ENCODE results near the gene GPR139.
A peak's percentile ranks its signal among the peaks of the same experiment; 100 is the strongest.

The GPR139 gene

DNA sequence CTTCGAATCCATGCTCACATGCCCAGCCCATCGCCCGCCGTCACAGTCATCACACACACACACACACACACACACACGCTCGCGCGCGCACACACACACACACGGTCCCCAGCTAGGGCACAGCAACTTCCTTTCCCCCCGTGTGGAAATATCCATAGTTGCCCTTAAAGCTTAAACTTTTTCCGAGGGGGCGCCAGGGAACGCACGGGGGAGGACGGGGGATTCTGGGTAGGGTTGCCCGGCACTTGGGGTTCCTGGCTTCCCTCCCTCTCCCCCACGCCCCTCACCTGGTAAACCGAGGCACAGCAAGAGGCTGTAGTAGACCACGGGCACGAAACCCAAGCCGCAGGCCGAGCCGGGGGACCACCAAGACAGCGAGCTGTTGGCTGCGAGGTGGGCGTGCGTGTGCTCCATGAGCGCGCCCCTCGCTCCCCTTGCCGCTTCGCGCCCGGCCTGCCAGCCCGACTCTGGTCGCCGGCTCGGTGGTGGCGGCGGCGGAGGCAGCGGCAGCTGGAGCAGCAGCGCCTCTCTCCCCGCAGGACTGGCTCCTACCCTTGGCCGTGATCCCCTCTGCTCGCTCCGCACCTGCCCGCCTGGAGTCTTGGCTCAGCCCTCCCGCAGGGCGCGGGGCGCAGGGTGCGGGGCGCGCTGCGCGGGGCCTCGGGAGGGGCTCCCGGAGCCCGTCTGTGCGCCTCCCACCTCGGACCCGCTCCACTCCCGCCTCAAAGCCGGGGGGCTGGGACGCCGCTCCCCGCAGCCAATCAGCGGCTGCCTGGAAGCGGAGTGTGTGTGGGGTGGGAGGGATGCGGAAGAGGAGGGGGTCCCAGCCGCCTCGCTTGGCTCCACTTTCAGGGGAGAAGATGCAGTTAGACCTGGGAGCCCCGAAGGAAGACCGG lies at the start of gene GPR139:
Gene GPR139 (minus strand): TSS at position 688 of the 896 bp plus-strand sequence. CDS start 274 bp downstream, at position 414.
- DNase-seq (ENCODE audit: low spot score), result no peak

DNA sequence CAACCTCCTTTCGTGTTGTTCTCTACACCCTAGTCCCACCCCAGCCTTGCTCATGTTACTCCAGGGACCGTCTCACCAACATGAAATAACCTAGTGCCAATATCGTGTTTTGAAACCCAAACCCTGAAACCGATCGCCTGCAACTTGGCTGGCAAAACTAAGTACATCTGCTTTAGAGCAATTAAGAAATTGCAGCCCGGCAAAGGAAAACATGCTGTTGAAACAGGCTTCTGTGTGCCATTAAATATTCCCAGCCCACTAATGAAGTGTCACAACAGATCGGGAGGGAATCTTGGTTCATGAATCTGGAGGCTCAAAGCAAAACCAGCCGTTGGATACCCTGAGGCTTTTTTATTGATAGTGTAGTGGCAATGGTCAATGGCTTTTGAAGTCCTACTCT lies 48.3 kb upstream of the GPR139 start:
- no peak for DNase-seq (ENCODE audit: low spot score)

DNA sequence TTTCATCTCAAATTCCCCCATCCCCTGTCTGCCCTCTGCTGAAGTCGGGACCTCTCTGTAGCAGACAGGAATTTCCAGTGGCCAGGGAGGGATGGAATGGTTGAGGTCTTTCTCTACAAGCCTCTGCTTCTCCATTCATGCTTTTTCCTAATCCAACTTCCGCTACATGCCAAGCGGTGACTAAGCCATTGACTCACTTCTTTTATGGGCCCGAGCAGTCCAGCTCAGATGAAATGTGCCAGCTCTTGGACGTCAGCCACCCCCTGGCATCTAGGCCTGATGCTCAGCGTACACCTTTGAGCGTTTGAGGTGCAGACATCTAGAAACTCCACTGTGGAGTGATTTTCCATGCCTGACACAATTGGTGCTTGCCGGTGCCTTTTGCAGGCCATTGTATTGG lies 40.7 kb upstream of the GPR139 start:
- DNase-seq (ENCODE audit: low spot score), result peak; percentile 76

DNA sequence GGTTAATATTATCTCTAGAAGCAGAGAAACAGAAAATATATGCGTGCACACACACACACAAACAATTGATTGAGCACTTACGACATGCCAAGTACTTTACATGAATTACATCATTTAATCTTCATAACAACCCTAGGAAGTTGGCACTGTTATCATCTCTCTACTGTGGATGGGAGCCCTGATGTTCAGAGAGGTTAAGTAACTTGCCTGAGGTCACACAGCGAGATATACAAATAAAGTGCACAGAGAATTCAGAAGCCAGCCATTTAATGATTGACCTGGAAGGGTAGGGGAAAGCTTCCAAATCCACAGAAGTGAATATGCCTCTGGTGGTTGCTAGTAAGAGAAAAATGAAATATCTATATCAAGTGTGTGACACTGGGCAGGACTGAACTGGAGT lies 37.5 kb upstream of the GPR139 start:
- no peak for DNase-seq (ENCODE audit: low spot score)

DNA sequence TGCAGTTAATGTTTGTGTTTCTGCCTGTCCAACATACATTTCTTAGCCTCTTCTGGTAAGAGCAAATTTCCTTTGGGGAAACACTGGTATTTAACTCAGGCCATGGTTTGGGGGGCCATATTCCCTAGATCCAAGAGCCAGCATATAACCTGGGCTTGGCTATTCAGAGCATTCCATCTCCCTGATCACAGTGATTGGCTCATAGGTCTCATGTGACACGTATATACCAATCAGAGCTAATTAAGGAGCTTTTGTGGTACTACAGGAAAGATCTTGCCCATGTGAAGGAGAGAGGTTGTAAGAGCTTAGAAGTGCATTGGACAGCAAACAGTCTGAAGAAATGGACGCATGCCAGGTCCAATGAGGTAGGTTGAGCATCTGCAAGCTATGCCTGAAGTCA lies 33.4 kb upstream of the GPR139 start:
- no peak for DNase-seq (ENCODE audit: low spot score)

DNA sequence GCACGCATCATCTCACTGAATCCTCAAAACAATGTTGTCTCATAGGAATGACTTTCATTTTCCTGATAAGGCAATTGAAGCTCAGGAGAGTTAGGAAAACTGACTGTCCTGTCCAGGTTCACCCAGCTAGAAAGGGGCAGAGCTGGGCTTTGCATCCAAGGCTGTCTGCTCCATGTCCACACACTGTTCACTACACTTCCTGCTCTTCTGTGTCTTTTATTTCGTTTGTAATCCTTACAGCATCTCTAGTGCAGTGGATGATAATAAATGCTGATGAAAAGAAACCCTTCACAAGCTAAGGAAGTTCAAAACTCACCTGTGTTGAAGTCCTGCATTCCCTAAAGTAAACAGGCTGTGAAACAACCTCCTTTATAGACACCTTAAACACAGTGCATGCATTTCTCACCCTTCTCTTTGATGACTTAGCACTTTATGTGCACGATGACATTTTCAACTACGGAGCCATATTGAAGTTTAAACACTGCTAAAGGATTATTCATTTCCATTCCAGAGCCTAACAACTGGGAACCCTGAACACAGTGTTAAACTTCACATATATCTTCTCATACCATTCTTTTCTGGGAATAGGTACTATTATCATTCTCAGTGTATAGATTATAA lies 31.0 kb upstream of the GPR139 start:
- DNase-seq (ENCODE audit: low spot score), result no peak

DNA sequence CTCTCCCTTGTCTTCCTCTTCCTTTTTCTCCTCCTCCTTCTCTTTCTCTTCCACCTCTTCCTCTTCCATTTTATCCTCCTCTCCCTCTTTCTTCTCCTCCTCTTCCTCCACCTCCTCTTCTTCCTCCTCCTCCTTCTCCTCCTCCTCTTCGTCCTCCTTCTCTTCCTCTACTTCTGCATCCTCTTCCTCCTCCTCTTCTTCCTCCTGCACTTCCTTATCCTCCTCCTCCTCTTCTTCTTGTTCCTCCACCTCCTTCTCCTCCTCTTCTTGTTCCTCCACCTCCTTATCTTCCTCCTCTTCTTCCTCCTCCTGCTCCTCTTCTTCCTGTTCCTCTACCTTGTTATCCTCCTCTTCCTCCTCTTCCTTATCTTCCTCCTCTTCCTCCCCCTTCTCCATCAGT lies 28.8 kb upstream of the GPR139 start:
- no peak for DNase-seq (ENCODE audit: low spot score)

DNA sequence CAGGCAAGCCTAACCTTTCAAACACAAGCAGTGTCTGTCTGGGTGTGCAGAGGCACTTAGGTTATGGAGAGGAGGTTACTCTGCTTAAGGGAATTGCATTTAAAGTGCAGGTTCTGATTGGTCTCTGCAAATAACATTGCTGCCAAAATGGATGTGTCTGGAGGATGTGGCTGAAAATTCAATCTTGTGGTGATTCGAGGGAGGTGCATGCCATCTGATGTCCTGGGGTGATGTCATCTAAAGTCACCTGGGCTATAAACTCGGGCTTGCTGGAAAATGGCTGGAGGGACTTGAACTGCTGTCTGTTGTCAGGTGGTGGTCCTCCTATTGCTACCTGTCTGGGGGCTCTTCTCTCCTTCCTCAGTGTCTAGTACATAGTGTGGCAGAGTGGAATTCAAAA lies 28.3 kb upstream of the GPR139 start:
- DNase-seq (ENCODE audit: low spot score), result no peak

DNA sequence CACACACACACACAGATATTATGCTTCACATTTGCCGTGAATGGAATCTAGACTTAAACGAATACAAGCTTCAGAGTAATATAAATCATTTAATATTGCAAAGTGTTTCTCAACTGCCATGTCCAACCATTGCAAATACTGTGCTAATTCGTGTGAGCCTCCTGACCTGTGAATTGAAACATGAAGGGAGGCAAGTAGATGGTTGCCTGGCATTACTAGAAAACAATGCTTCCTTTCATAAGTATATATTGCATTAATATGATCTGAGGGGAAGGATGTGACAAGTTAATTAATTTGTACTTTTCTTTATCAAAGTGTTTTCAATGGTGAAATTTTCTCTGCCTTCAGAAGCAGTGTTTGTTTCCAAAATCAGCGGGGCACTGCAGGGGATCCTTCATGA lies 25.7 kb upstream of the GPR139 start:
- DNase-seq (ENCODE audit: low spot score), result no peak

DNA sequence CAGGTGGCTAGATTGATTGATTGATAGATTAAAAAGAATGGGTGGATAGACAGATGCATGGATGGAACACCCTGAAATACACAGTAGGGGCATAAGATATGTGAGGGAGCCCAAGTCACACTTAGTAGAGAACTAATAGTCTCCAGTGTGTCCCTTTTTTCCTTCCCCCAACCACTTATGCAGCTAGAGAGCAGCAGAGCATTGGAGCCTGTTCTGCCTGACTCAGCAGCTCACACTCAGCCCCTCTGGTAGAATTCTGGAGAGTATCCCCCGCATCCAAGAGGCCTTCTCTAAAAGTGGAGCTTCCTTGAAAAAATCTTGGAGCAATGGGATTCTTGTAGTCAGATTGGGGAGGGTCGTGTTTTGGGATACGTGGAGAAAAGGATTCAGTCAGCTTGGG lies 20.5 kb upstream of the GPR139 start:
- DNase-seq (ENCODE audit: low spot score), result no peak

DNA sequence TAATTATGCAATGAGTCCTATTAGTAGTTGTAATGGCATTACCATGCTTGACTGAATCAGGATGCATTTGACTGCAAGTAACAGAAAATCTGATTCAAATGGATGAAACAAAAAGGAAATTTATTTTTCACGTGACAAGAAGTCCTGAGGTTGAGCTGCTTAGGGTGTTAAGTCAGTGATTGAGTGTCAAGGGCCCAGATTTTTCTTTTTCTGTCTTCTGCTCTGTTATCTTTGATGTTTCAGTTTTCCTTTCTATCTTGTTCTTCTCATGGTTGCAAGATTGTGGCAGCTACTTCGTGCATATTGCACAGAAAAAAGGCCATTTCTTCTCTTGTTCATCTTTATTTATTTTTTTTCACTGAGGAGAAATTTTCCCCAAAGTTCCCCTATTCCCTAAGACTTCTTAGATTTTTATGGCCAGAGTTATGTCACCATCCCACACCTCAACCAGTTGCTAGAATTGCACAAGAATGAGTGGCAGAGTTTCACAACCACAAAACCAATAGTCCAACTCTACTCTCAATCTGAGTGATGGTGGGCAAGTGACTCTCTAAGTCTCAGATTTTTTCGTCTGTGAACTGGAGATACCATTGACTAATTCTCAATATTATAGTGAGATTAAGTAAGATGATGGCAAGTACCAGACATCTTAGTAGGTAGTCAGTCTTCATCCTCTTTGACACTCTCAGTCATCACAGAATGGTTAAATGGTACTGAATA lies 15.7 kb upstream of the GPR139 start:
- no peak for DNase-seq (ENCODE audit: low spot score)

DNA sequence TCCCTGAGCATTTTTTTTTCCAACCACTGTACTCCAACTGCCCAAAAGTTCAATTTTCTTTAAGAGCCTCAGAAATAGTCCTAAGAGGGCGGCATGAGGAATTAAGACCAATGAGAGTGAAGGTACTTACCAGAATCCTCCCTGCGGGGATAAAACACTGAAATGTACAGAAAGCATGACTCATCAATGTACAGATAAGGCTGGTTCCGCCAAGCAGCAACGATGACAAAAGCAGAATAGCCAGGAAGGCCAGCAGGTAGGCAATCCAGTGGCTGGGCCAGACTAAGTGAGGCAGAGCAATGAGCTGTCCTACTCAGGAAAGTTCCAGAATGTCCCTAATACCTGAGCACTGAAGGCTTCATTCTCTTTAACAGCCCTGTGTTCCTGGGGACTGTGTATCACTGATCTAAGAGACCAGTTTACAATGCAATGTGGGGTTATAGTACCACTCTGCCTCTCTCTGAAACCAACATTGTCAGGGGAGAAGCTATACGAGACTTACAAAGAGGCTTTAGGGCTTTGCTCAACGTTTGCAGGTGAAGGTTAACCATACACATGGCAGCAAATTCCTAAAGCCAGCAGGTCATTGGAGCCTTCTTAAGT lies 11.0 kb upstream of the GPR139 start:
- peak; percentile 19 for DNase-seq (ENCODE audit: low spot score)

DNA sequence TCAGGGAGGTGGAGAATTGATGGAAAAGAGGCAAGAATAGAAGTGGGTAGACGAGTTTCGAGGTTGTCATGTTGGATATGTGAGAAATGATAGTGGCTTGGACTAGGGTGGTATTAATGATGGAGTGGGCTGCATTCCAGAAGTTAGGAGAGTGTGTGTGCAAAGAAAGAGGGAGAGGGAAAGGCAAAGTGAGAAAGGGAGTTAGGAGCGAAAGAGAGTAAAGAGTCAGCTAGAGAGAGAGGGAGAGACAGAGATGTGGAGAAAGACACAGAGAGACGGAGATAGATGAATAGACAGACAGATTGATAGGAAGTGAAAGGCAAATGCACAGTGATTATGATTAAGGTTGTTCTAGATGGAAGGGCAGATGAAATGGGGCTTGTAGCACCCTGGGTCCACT lies 5.4 kb upstream of the GPR139 start:
- no peak for DNase-seq (ENCODE audit: low spot score)

DNA sequence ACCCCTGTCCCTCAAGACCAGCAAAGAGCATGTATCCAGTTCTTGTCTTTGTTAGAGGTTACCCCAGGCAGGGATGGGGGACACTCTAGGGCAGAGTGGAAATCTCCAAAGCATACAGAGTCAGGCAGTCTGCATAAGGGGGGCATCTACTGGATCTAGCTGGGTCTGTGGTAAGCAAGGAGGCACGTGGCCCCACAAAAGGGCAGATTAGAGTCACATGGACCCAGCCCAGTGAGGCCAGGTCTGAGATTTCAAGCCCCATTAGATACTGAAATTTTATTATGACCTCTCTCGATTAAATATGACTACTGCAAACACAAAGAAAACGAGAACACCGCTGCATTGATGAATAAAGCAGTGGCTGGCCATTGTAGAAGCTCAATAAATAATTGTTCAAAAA lies 1.6 kb upstream of the GPR139 start:
- no peak for DNase-seq (ENCODE audit: low spot score)

DNA sequence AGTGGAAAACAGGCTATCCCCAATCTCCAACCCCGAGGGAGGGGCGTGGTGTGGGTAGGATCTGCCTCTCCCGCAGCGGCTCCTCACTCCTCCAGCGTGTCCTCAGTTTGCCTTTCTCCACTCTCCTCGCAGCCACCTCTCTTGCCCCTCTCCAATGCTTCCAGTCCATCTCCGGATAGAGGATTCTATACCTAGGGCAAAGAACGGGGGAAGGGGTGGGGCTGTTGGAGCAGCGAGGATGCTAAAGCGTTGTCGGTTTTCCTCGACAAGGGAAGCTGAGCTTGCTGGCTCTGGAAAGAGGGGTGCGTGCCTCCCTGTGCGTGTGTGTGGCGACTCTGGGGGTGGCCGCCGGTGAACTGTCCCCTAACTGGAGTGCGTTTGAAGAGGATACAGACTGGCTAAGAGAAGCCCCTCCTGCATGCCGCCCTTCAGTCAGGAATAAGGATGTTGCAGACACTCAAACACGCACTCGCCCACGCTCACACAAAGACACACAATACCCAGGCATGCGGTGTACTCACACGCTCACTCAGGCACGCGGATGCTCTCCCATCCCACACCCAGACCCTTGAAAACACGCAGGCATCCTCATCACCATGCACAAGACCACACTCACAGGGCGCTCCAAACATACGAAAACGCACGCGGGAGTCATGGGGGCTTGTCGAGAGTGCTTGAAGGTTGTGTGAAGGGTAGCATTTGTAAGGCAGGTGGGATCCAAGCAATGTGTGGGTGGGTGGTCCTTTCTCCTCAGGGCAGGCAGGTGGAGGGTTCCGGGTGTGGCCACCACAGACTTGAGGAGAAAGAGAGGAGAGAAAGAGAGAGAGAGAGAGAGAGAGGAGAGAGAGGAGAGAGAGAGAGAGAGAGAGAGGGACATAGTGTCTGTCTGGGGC lies 655 bp upstream of the GPR139 start:
- DNase-seq (ENCODE audit: low spot score), result no peak

DNA sequence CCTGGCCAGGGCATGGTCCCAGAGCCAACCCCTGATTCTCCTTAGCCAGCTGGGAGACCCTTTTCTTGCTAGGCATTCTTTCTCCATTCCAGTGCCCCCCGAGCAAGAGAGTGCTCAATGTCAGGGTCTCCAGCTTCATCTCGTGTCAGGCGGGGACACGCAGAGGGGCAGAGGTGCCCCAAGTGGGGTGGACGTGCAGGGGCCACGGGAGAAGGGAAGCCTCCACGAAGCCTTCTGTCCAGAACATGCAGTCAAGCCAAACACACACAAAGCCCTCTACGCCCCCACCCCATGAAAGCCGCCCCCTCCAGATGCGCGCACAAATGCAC lies 852 bp downstream of the GPR139 start:
- no peak for DNase-seq (ENCODE audit: low spot score)

DNA sequence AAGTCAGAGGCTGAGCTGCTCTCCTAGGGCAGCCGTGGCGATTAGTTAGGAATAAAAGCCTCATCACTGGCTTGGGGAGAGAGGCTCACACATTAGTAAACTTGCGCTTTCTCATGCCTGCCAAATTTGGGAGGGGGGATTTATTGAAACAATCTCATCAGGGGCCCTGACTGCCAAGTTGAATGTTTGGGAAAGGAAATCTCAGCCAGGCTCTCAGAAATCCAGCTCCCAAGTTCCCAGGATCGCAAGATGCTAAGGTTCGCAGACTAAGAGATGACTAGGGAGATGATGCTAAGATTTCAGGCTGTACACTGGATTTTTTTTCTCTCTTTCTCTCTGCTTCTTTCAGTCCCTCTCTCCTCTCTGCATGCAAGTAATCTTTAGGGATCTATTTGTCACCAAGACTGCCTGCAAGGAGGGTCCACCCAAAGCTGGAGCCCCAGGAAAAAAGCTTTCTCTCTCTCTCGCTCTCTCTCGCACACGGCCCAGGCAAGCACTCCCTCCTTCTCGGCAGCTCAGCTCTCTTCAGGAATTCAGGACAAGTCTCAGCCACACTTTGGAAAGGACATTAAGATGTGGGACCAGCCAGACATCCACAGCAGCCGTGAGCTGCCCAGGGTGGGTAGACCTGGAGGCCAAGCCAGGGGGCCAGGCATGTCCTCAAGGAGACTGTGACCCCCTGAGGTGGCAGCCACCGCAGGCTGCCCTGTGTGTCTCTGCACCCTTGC lies 1.4 kb downstream of the GPR139 start:
- DNase-seq (ENCODE audit: low spot score), result no peak

DNA sequence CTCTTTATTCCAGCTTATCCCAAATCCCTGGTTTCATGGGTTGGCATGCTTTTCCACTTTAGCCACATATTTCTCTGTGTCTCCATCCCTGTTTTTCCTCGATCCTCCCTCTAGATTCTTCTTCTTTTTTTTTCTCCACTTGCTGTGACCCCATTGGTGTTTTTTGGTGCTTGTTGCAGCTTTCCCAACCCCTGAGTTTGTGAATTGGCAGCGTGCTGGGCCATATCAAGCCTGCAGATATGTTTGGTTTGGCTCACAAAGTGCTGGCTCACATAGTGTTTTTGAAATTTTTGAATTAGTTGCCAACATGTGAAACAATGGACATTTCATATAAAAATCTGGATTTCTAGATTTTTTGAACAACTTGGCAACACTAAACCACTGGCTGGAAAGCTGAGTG lies 8.8 kb downstream of the GPR139 start:
- DNase-seq (ENCODE audit: low spot score), result no peak

DNA sequence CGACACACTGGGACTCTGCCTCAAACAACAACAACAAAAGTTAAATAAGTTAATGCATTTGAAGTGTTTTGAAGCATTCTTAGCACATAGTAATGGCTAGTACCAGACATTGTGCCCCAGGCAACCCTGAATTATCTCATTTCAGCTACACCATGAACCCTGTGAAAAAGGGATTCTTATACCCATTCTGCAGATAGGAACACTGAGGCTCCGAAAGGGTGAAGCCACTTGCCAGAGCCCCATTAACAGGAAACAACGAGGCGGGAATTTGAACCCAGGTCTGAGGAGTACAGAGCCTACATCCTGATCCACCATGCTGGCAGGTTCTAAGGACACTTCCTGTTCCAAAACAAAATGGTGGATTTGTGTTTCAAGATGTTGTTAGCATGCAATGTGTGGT lies 9.2 kb downstream of the GPR139 start:
- no peak for DNase-seq (ENCODE audit: low spot score)

DNA sequence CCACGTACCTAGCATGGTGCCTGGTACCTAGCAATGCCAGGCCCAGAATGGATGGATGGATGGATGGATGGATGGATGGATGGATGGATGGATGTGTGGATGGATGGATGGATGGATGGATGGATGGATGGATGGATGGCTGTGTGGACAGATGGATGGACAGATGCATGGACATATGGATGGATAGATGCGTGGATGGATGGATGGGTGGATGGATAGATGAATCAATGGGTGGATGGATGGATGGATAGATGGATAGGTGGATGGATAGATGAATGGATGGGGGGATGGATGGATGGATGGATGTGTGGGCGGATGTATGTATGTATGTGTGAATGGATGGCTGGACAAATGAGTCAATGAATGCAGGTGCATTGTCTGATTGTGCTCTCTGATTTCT lies 12.6 kb downstream of the GPR139 start:
- DNase-seq (ENCODE audit: low spot score), result no peak

DNA sequence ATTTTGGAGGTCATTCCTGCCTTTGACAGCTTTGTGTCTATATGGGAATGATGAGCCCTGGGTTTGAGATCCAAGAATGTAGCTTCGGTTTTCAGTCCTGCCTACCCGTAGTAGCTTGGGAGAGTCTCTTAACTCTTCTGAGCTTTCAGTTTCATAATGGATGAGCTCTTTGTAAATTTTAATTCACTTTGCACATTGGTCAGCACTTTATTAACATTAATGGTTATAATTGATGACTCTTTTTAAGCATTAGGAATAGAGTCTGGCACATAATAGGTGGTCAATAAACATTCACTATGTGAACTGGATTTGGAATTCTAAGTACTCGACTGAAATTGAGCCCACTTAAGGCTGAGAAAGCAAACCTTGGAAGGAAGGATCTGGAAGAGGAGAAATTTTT lies 17.3 kb downstream of the GPR139 start:
- no peak for DNase-seq (ENCODE audit: low spot score)

All from LoVo (cell line).